Tibial artery (tissue), 4 donors: ENCODE measurements around the gene DNM1.

Experiments used
- DNase-seq, 2 donors: peaks; one replicate each; pipeline ENCODE4 v3.0.0-alpha.2; 2019
- H3K27ac ChIP-seq, 2 donors: fragments of 200-600 bp; sonication (generic) in 1 of 2; 1 replicate in 1 of 2; 2 replicates in 1 of 2; pipeline ENCODE4 v1.5.1; 2018 to 2019; ENCODE audit warnings: mild to moderate bottlenecking in 1 of 2
- H3K27me3 ChIP-seq, 2 donors: fragments of 200-600 bp; sonication (generic) in 1 of 2; one replicate each; pipeline versions ENCODE4 v1.5.1 to v1.6.0; 2016 to 2019
- H3K36me3 ChIP-seq, 3 donors: fragments of 200-600 bp; sonication (generic) in 2 of 3; one replicate each; pipeline ENCODE4 v1.5.1; 2016 to 2019; ENCODE audit warnings: mild to moderate bottlenecking in 2 of 3
- H3K4me1 ChIP-seq, 4 donors: fragments of 200-600 bp; sonication (generic) in 2 of 4; 1 replicate in 3 of 4; 2 replicates in 1 of 4; pipeline ENCODE4 v1.5.1; 2016 to 2019
- H3K4me3 ChIP-seq, 2 donors: fragments of 200-600 bp; sonication (generic) in 1 of 2; 1 replicate in 1 of 2; 2 replicates in 1 of 2; pipeline ENCODE4 v1.5.1; 2018 to 2019; ENCODE audit warnings: mild to moderate bottlenecking in 2 of 2
- H3K9me3 ChIP-seq, 3 donors: fragments of 200-600 bp; sonication (generic) in 1 of 3; one replicate each; pipeline ENCODE4 v1.5.1; 2016 to 2019
- CTCF ChIP-seq, 2 experiments: fragments of 200-600 bp in 1 of 2; fragments of 450-650 bp in 1 of 2; IDR thresholded peaks; one replicate each; pipeline ENCODE4 v1.5.1; 2017 to 2019; ENCODE audit warnings: antibody characterized with exemption in 2 of 2, mild to moderate bottlenecking in 1 of 2, moderate library complexity in 1 of 2
- intact Hi-C: fragments of 100-400 bp; cut with DNase I; formaldehyde crosslinking; loops from one replicate; pipeline ENCODE4 v1.15.0; 2023; ENCODE audit warnings: low total_unique reads

DNM1 gene

GRCh38 chr9:128192601-128193371 is 10.4 kb upstream of the DNM1 start:
- Histone ChIP-seq H3K4me3 (peak overlapping the region; percentile 58 to 86), H3K9me3 (no peaks in the 10 kb centered on the region), H3K27me3 (no peaks in the 10 kb centered on the region), H3K36me3 (peaks cover 7 to 18% (median 8%) of the 10 kb centered on the region in 3 donors), H3K27ac (peak overlapping the region; percentile 88 to 95), H3K4me1 (peaks cover 0 to 28% (median 18%) of the 10 kb centered on the region in 4 donors)
- intact Hi-C loops = no loop called here
- TF ChIP-seq CTCF (IDR thresholded peaks at IDR 0.05) = peak in 1 of 2 experiments; percentile 12
- peak; percentile 87 to 96 for DNase-seq

- Histone ChIP-seq H3K9me3 (no peaks in the 10 kb centered on the region), H3K36me3 (peaks cover 7 to 16% (median 7%) of the 10 kb centered on the region in 3 donors), H3K4me1 (peaks cover 0 to 28% (median 18%) of the 10 kb centered on the region in 4 donors), H3K4me3 (peak overlapping the region in 1 of 2 donors; percentile 86), H3K27me3 (no peaks in the 10 kb centered on the region), H3K27ac (peak overlapping the region; percentile 88 to 95)
- no peak for TF ChIP-seq CTCF (IDR thresholded peaks at IDR 0.05)
- intact Hi-C loops = no loop called here
- no peak for DNase-seq
These were observed 9.6 kb upstream of the DNM1 start for GRCh38 chr9:128193469-128194096.

GRCh38 chr9:128201441-128202369 is 1.5 kb upstream of the DNM1 start:
- no peaks in the 10 kb centered on the region for H3K36me3 ChIP-seq
- no peak for TF ChIP-seq CTCF (IDR thresholded peaks at IDR 0.05)
- no peak overlapping the region for H3K4me3 ChIP-seq
- no peak for DNase-seq
- peaks cover 0 to 21% (median 13%) of the 10 kb centered on the region in 4 donors for H3K4me1 ChIP-seq
- intact Hi-C loops = no loop called here
- no peak overlapping the region for H3K27ac ChIP-seq
- peaks cover 4 to 31% of the 10 kb centered on the region in 2 donors for H3K27me3 ChIP-seq
- no peaks in the 10 kb centered on the region for H3K9me3 ChIP-seq

- Histone ChIP-seq H3K4me3 (peak overlapping the region in 1 of 2 donors; percentile 44), H3K36me3 (no peaks in the 10 kb centered on the region), H3K27me3 (peaks cover 4 to 31% of the 10 kb centered on the region in 2 donors), H3K27ac (no peak overlapping the region), H3K9me3 (no peaks in the 10 kb centered on the region), H3K4me1 (peaks cover 0 to 21% (median 13%) of the 10 kb centered on the region in 4 donors)
- no peak for TF ChIP-seq CTCF (IDR thresholded peaks at IDR 0.05)
- intact Hi-C loops = no loop called here
- no peak for DNase-seq
These were observed 543 bp upstream of the DNM1 start for GRCh38 chr9:128202648-128203023.
